Endometrial microvascular endothelial cells (primary cell): Measurements from ENCODE around the gene WDTC1. TPM values are rescaled to one million over a fixed set of nuclear protein-coding genes. Genes with fewer than 3 reads are reported as not detected.

Source experiments
- in situ Hi-C: cut with HindIII; loops from 2 replicates; pipeline ENCODE4 v1.10.0; 2017; ENCODE audit warnings: low sequenced_read_pairs, low pct_unique_long_range_greater_than_20kb; ENCODE audit errors: inconsistent ontology term
- total RNA-seq: library from RNA; depleted of rRNA; stranded (reverse); fragments of >200 nt; gene quantifications from one replicate; pipeline ENCODE4 v1.2.3, GENCODE V29; 2015; ENCODE audit errors: inconsistent ontology term

WDTC1 gene
- total RNA-seq, 1 donor from 2014 or later, result 25.2 TPM

DNA sequence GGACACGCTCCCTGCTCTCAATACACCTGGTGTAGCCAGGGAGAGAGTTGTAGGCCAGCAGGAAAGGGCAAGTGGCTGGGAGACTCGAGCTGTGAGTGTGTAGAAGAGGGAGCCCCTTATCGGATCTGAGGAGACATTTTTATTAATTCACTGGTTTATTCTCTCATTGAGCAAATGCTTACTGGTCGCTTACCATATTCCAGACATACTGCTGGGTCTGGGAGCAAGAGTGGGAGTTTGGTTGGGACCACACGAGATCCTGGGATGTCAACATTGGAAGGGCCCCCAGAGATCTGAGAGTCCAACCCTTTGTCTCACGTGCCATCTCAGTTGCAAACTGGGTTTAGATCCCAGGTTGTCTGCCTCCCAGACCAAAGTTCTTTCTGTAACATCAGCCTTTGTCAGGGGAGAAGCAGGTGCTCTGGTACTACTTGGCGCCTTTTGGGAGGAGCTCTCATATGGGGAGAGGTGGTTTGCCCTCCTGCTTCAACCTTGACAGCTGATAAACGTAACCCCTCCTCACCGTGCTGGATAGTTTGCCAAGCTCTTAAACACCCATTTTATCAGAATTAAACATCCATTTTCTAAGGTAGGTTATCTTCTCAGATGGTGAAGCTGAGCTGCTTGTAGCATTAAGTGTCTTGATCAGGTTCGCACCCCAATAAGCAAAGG, 88.3 kb downstream of the WDTC1 start:
- in situ Hi-C loops, result no loop called here

GRCh38 chr1:27325286-27325685, 90.9 kb downstream of the WDTC1 start:
- in situ Hi-C loops, result no loop called here

GRCh38 chr1:27327964-27328363, 93.5 kb downstream of the WDTC1 start:
- in situ Hi-C loops, result no loop called here

DNA sequence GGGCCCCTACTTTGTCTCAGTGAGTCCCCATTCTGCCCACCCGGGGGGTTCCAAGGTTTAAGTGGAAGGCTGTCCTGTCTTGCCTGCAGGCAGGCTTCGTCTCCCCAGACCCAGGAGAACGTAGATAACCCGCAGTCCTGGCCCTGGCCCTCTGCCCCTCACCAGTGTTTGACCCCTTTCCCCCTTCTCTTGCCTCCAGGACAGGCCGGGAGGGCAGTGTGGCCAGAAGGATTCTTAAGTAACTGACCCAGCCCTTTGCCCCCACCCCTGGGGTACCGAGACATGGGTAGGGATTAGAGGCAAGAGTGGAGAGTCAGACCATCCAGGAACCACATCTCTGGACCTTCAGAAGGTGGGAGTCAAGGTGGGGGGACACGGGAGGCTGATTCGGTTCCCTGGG, 96.4 kb downstream of the WDTC1 start:
- in situ Hi-C loops, result no loop called here

GRCh38 chr1:27331426-27331825, 97.0 kb downstream of the WDTC1 start:
- in situ Hi-C loops, result no loop called here

DNA sequence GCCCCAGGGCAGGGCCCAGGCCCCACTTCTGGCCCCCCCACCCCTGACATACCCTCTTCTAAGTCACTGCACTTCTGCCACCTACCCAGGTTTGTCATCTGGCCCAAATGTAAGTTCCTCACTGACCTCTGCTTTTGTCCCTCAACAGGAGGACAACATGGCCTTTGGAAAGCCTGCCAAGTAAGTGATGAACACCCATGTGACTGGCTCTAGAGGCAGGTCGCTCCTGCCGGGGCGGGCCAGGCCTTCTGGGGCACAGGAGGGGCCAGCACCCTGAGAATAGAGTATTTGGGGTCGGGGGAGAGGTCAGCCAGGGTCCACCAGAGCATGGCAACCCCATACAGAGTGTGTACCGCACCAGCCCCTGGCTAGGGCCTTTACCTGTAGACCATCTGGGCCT, 97.5 kb downstream of the WDTC1 start:
- in situ Hi-C loops, result no loop called here

DNA sequence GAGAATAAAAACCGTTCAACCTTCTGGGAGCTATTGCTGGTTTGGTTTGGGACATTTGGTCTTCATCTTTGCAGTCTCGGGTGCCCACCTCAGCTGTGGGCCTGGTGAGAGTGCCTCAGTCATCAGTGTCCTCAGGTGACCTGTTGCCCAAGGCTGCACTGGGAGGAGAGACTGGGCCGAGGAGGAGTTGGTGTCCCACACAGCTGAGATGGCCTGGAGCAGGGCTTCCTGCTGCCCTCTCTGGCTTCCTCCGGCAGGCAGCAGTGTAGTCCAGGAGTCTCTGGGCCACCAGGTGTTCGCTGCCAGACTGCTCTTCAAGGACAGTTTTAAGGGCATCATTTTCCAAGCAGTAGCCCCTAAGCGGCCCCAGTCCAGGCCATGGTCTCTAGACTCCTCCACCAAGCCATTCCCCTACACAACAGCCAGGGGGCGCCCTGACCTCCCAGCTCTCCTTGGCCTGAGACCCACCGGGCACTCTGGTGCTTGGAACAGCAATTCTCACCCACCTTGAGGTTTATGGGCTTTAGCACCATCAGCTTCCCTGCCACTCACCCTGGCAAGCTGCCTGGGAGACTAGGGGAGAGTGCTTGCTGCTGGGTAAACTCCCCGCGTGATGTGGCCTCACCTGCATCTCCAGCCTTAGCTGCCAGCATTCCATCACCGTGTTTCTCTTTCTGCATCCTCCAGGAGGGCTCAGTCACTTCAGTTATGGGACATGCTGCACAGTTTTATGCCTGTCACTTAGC, 98.3 kb downstream of the WDTC1 start:
- in situ Hi-C loops, result no loop called here

DNA sequence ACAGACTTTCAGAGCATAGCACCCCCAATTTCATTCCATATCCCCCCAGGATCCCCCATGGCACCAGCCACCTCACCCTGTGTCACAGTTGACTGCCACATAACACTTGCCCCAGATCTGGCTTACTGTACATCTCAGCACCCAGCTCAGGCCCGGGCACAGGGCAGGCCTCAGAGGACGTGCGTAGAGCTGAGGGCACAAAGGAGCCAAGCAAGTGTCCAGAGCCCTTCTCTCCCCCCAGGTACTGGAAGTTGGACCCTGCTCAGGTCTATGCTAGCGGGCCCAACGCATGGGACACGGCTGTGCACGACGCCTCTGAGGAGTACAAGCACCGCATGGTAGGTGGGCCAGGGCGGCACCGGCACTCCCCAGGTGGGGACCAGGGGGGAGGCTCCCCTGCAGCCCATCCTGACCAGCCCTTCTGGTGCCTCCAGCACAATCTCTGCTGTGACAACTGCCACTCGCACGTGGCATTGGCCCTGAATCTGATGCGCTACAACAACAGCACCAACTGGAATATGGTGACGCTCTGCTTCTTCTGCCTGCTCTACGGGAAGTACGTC, 99.4 kb downstream of the WDTC1 start:
- in situ Hi-C loops, result no loop called here

DNA sequence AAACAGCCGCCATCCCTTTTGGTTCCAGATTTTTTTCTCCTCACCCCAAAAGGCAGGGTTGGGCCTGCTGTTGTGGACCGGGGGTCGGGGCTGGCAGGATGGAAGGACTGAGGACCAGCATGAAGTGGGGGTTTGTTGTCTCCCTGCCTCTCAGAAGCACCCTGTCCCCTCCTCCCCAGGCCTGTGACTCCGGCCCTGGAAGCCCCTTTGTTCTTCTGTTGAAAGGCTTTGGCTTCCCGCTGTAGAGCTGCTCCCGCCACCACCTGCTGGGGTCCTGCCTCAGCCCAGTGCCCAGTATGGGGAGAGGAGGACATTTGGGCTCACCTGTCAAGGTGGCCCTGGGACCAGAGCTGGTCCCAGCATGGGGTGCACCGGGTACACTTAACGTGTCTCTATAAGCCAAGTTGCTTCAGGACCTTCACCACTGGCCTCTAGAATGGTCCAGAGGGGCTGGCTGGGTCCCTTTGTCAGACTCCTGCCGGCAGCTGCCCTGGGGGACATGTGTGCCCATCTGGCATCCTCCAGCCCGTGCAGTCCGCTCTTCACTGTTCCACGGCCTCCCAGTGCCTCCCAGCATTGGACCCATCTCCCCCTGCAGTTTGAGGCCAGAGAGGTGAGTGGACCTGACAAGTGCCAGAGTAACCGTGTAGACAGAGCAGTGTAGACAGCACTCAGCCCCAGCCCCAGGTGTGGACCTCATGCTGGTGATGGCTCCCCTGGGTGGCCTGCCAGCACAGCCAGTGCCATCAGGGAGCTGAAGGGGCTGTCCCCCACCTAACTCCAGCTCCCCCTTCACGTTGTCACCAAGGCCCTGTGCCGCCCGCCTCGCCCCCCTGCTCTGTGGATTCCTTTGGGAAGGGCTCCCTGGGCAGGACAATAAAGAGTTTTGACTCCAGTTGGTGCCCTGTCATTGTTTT, 101.3 kb downstream of the WDTC1 start:
- in situ Hi-C loops, result no loop called here

GRCh38 chr1:27336756-27337155, 102.3 kb downstream of the WDTC1 start:
- in situ Hi-C loops, result no loop called here

- in situ Hi-C loops, result no loop called here
Measured at GRCh38 chr1:27338751-27339150, 104.3 kb downstream of the WDTC1 start.

- in situ Hi-C loops, result no loop called here
Measured at GRCh38 chr1:27339213-27339612, 104.8 kb downstream of the WDTC1 start.

GRCh38 chr1:27341525-27342252, 107.3 kb downstream of the WDTC1 start, which contains the start of gene SYTL1:
Gene SYTL1, plus strand, starts transcription at chr1:27342022. Its CDS starts 3,313 bp downstream, at chr1:27345335.
- in situ Hi-C loops, result no loop called here

DNA sequence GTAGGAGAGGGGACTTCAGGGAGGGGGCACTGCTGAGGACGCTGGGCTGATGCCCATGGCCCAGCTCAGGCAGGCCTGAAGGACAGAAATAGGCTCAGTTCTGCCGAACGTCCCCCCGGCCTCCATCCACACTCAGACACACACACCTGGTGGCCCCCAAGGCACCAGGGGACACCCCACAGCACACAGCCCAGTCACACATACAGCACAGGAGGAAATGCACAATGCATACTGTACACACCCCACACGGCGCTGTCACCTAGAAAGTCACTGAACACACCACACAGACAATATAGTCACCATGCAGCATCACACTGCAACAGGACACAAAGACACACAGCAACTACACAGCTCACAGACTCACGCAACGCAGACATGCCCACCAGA, 108.0 kb downstream of the WDTC1 start:
- in situ Hi-C loops, result no loop called here

DNA sequence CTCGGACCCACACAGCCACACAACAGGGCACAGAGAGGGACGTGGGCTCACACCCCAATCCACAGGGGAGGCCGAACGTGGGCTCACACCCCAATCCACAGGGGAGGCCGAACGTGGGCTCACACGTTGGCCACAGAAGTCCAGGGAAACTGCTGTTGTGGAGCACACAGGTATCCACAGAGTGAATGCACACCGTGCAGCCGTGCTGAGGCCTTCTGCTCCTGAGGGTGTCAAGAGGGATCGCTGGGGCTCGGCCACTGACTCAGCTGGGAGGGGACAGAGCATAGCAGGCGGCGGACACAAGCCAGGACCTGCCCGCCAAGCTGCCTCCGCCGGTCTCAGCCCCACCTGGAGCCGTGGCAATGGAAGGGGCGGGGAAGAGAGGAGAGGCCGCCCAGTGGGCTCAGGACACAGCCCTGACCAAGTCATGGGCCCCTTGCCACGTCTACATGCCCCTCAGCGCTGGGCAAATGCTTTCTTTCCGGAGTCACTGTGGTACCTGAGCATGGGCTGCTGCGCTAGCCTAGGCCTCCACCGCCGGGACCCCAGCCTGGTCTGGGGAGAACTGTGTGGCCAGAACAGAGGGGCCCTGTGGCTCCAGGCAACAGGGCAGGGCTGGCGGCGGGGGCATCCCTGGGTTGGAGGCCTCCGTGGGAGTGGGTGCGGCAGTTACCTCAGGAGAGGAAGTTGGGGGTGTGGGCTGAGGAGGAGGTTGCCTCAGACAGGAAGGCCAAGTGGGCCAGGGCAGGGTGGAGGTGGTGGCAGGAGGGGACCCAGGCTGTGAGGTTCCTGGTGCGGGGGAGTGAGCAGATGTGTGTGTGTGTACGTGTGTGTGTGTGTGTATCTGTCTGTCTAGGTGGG, 108.6 kb downstream of the WDTC1 start:
- in situ Hi-C loops, result no loop called here

GRCh38 chr1:27343639-27344025, 109.2 kb downstream of the WDTC1 start:
- in situ Hi-C loops, result no loop called here

- in situ Hi-C loops, result no loop called here
Measured at GRCh38 chr1:27345272-27345671, 110.8 kb downstream of the WDTC1 start.

- in situ Hi-C loops, result no loop called here
Measured at GRCh38 chr1:27346357-27346756, 111.9 kb downstream of the WDTC1 start.
